ENCODE results near the gene BFSP1.

BFSP1 gene

GRCh38 chr20:17518339-17519052 lies 12.7 kb downstream of the BFSP1 start:
- DNase-seq: no peak

- DNase-seq: no peak
These were observed 16.1 kb downstream of the BFSP1 start for GRCh38 chr20:17515053-17515452.

GRCh38 chr20:17513939-17514338 lies 17.2 kb downstream of the BFSP1 start:
- DNase-seq: no peak

- DNase-seq: no peak
These were observed 19.8 kb downstream of the BFSP1 start for GRCh38 chr20:17511401-17511800.

GRCh38 chr20:17510548-17510947 lies 20.6 kb downstream of the BFSP1 start:
- DNase-seq: no peak

- DNase-seq: no peak
These were observed 22.4 kb downstream of the BFSP1 start for GRCh38 chr20:17508756-17509155.

- DNase-seq: no peak
These were observed 23.6 kb downstream of the BFSP1 start for GRCh38 chr20:17507531-17507930.

- no peak for DNase-seq
These were observed 24.1 kb downstream of the BFSP1 start for GRCh38 chr20:17507032-17507431.

- DNase-seq: no peak
These were observed 25.3 kb downstream of the BFSP1 start for GRCh38 chr20:17505636-17506517.

GRCh38 chr20:17504898-17505635 lies 26.1 kb downstream of the BFSP1 start:
- peak; percentile 30 for DNase-seq

- no peak for DNase-seq
These were observed 26.9 kb downstream of the BFSP1 start for GRCh38 chr20:17504066-17504897.

- DNase-seq: no peak
These were observed 27.7 kb downstream of the BFSP1 start for GRCh38 chr20:17503301-17504065.

- DNase-seq: no peak
These were observed 29.1 kb downstream of the BFSP1 start for GRCh38 chr20:17502105-17502504.

- no peak for DNase-seq
These were observed 29.5 kb downstream of the BFSP1 start for GRCh38 chr20:17501701-17502100.

- no peak for DNase-seq
These were observed 30.4 kb downstream of the BFSP1 start for GRCh38 chr20:17500826-17501225.

GRCh38 chr20:17500271-17500670 lies 30.9 kb downstream of the BFSP1 start:
- DNase-seq: no peak

- DNase-seq: no peak
These were observed 32.1 kb downstream of the BFSP1 start for GRCh38 chr20:17499041-17499440.

GRCh38 chr20:17498641-17499040 lies 32.5 kb downstream of the BFSP1 start:
- DNase-seq: no peak

GRCh38 chr20:17497821-17498580 lies 33.2 kb downstream of the BFSP1 start:
- peak; percentile 66 for DNase-seq

- DNase-seq: no peak
These were observed 35.4 kb downstream of the BFSP1 start for GRCh38 chr20:17495826-17496225.

- DNase-seq: no peak
These were observed 37.0 kb downstream of the BFSP1 start for GRCh38 chr20:17494201-17494600.

Data from NCI-H1092 treated with DMSO at 0.1 percent for 48 hours (cell line).